GM23338 (cell line): ENCODE measurements around the gene SLC4A2.

ENCODE experiments used
- CREB1 ChIP-seq: fragments of 250-450 bp; sonication (Bioruptor Pico); IDR thresholded peaks from 2 replicates; pipeline ENCODE4 v1.5.0; 2020; ENCODE audit warnings: low read depth, mild to moderate bottlenecking, moderate library complexity
- EZH2 ChIP-seq: fragments of 200-600 bp; sonication (generic); IDR thresholded peaks from one replicate; pipeline ENCODE4 v1.8.0; 2017; ENCODE audit warnings: antibody characterized with exemption, mild to moderate bottlenecking, low read depth; ENCODE audit not compliant: unreplicated experiment
- POLR2AphosphoS5 ChIP-seq: IDR thresholded peaks from 2 replicates; pipeline ENCODE4 v1.6.1; 2016; ENCODE audit warnings: antibody characterized with exemption, low read depth
- ZNF462 ChIP-seq: fragments of 250-450 bp; sonication (Bioruptor Pico); IDR thresholded peaks from 2 replicates; pipeline ENCODE4 v1.5.0; 2020; ENCODE audit warnings: mild to moderate bottlenecking, moderate library complexity
- TF ChIP-seq, protein P1 (sequence below), 2 experiments: fragments of 200-600 bp in 1 of 2; sonication (generic) in 1 of 2; conservative IDR thresholded peaks; 2 replicates each; pipeline versions ENCODE4 v1.5.1 to v1.6.1; 2016 to 2017; ENCODE audit warnings: antibody characterized with exemption in 2 of 2, low read depth in 2 of 2, mild to moderate bottlenecking in 2 of 2, moderate library complexity in 1 of 2
- TF ChIP-seq, protein P2 (sequence below): IDR thresholded peaks from one replicate; pipeline ENCODE4 v1.6.1; 2018; ENCODE audit warnings: antibody characterized with exemption; ENCODE audit not compliant: unreplicated experiment
- TF ChIP-seq, protein P3 (sequence below): IDR thresholded peaks from 2 replicates; pipeline ENCODE4 v1.6.1; 2016; ENCODE audit warnings: antibody characterized with exemption

DNA sequence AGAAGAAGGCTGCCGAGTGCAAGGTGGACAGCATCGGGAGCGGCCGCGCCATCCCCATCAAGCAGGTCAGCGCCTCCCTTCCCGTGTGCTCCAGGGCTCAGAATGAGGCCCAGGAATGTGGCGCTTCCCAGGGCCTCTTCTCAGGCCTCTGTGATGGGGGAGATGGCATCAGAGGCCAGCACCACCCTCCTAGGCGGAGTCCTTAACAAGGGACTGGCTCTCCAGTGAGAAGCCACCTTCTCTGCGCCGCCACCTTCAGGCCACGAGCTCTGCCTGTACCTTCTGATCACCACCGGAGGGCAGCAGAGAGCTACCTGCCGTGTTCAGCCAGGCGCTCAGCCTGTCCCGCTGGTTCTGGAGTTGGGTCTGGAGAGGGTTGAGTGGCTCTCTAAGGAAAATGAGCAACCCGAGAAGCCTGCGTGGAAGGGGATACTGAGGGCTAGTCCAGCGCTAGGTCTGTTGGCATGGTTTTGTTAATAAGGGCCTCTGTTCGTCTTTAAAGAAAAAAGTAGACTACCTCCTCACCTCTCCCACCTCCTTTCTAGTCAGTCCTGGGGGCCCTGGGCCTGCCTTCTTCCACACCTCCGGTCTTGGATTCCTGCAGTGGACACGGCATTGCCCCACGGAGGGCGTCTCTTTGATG, 64.6 kb downstream of the SLC4A2 start:
- TF ChIP-seq, protein P1, sequence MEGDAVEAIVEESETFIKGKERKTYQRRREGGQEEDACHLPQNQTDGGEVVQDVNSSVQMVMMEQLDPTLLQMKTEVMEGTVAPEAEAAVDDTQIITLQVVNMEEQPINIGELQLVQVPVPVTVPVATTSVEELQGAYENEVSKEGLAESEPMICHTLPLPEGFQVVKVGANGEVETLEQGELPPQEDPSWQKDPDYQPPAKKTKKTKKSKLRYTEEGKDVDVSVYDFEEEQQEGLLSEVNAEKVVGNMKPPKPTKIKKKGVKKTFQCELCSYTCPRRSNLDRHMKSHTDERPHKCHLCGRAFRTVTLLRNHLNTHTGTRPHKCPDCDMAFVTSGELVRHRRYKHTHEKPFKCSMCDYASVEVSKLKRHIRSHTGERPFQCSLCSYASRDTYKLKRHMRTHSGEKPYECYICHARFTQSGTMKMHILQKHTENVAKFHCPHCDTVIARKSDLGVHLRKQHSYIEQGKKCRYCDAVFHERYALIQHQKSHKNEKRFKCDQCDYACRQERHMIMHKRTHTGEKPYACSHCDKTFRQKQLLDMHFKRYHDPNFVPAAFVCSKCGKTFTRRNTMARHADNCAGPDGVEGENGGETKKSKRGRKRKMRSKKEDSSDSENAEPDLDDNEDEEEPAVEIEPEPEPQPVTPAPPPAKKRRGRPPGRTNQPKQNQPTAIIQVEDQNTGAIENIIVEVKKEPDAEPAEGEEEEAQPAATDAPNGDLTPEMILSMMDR (conservative IDR thresholded peaks at IDR 0.05; ENCODE audit: low read depth in 2 of 2), result peak; percentile 93 to 100
- no peak for TF ChIP-seq EZH2
- no peak for TF ChIP-seq CREB1
- no peak for TF ChIP-seq ZNF462
- no peak for TF ChIP-seq POLR2AphosphoS5
- TF ChIP-seq, protein P2, sequence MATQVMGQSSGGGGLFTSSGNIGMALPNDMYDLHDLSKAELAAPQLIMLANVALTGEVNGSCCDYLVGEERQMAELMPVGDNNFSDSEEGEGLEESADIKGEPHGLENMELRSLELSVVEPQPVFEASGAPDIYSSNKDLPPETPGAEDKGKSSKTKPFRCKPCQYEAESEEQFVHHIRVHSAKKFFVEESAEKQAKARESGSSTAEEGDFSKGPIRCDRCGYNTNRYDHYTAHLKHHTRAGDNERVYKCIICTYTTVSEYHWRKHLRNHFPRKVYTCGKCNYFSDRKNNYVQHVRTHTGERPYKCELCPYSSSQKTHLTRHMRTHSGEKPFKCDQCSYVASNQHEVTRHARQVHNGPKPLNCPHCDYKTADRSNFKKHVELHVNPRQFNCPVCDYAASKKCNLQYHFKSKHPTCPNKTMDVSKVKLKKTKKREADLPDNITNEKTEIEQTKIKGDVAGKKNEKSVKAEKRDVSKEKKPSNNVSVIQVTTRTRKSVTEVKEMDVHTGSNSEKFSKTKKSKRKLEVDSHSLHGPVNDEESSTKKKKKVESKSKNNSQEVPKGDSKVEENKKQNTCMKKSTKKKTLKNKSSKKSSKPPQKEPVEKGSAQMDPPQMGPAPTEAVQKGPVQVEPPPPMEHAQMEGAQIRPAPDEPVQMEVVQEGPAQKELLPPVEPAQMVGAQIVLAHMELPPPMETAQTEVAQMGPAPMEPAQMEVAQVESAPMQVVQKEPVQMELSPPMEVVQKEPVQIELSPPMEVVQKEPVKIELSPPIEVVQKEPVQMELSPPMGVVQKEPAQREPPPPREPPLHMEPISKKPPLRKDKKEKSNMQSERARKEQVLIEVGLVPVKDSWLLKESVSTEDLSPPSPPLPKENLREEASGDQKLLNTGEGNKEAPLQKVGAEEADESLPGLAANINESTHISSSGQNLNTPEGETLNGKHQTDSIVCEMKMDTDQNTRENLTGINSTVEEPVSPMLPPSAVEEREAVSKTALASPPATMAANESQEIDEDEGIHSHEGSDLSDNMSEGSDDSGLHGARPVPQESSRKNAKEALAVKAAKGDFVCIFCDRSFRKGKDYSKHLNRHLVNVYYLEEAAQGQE, result no peak
- TF ChIP-seq, protein P3, sequence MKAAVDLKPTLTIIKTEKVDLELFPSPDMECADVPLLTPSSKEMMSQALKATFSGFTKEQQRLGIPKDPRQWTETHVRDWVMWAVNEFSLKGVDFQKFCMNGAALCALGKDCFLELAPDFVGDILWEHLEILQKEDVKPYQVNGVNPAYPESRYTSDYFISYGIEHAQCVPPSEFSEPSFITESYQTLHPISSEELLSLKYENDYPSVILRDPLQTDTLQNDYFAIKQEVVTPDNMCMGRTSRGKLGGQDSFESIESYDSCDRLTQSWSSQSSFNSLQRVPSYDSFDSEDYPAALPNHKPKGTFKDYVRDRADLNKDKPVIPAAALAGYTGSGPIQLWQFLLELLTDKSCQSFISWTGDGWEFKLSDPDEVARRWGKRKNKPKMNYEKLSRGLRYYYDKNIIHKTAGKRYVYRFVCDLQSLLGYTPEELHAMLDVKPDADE, result no peak
